Activated T-helper 1 cell treated with Interleukin-2 at 50 U/mL for 16 hours (primary cell): ENCODE data around the gene SKIL.

ENCODE experiments used
- DNase-seq: peaks from one replicate; pipeline ENCODE4 v3.0.0-alpha.2; 2020; ENCODE audit warnings: low read depth

SKIL gene

GRCh38 chr3:170437696-170438407, 80.3 kb downstream of the SKIL start:
- no peak for DNase-seq

GRCh38 chr3:170438836-170439235, 81.3 kb downstream of the SKIL start:
- DNase-seq, result no peak

GRCh38 chr3:170440344-170440743, 82.8 kb downstream of the SKIL start:
- no peak for DNase-seq

GRCh38 chr3:170441412-170441811, 83.9 kb downstream of the SKIL start:
- no peak for DNase-seq

GRCh38 chr3:170442947-170443346, 85.4 kb downstream of the SKIL start:
- DNase-seq, result no peak

- DNase-seq, result no peak
Observed at GRCh38 chr3:170443457-170443856, 85.9 kb downstream of the SKIL start.
